22Rv1 (cell line): Measurements from ENCODE around the gene GON4L.

Experiments
- ZFX ChIP-seq: fragments of 450-650 bp; IDR thresholded peaks from 2 replicates; pipeline ENCODE4 v1.6.1; 2017; ENCODE audit warnings: antibody characterized with exemption, borderline replicate concordance
- TF ChIP-seq, protein P1 (sequence below): fragments of 450-650 bp; IDR thresholded peaks from 2 replicates; pipeline ENCODE4 v1.5.1; 2017; ENCODE audit warnings: mild to moderate bottlenecking

DNA sequence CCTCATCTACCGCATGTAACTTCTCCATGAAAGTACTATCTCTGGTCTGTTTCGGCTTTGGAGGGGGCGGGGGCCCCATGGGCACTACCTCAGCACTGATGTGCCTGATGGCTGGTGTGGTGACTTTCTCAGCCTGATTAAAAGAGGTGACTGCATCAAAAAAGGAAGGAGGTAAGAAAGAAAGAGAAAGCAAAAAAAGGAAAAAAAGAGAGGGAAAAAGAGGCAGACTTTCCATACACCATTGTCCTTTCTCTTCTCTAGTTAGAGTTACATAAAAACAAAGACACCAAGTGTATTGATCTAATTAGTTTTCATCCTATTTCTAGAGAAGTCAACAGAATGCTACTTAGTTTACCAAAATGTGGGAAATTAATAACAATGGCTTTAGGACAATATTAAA is 43.3 kb downstream of the GON4L start:
- TF ChIP-seq, protein P1, sequence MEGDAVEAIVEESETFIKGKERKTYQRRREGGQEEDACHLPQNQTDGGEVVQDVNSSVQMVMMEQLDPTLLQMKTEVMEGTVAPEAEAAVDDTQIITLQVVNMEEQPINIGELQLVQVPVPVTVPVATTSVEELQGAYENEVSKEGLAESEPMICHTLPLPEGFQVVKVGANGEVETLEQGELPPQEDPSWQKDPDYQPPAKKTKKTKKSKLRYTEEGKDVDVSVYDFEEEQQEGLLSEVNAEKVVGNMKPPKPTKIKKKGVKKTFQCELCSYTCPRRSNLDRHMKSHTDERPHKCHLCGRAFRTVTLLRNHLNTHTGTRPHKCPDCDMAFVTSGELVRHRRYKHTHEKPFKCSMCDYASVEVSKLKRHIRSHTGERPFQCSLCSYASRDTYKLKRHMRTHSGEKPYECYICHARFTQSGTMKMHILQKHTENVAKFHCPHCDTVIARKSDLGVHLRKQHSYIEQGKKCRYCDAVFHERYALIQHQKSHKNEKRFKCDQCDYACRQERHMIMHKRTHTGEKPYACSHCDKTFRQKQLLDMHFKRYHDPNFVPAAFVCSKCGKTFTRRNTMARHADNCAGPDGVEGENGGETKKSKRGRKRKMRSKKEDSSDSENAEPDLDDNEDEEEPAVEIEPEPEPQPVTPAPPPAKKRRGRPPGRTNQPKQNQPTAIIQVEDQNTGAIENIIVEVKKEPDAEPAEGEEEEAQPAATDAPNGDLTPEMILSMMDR = no peak
- no peak for TF ChIP-seq ZFX
